Suppressor macrophage treated with lipopolysaccharide for 1 hour (primary cell): ENCODE measurements around the gene SEPTIN2.
"Not testable (repeated sequence)": the region's sequence is repeated elsewhere in the genome, so short reads cannot be mapped to it uniquely, and the experiment has no call there.

Experiments
- DNase-seq, 3 donors: peaks; one replicate each; pipeline ENCODE4 v3.0.0-alpha.2; 2020 to 2022

The SEPTIN2 gene

DNA sequence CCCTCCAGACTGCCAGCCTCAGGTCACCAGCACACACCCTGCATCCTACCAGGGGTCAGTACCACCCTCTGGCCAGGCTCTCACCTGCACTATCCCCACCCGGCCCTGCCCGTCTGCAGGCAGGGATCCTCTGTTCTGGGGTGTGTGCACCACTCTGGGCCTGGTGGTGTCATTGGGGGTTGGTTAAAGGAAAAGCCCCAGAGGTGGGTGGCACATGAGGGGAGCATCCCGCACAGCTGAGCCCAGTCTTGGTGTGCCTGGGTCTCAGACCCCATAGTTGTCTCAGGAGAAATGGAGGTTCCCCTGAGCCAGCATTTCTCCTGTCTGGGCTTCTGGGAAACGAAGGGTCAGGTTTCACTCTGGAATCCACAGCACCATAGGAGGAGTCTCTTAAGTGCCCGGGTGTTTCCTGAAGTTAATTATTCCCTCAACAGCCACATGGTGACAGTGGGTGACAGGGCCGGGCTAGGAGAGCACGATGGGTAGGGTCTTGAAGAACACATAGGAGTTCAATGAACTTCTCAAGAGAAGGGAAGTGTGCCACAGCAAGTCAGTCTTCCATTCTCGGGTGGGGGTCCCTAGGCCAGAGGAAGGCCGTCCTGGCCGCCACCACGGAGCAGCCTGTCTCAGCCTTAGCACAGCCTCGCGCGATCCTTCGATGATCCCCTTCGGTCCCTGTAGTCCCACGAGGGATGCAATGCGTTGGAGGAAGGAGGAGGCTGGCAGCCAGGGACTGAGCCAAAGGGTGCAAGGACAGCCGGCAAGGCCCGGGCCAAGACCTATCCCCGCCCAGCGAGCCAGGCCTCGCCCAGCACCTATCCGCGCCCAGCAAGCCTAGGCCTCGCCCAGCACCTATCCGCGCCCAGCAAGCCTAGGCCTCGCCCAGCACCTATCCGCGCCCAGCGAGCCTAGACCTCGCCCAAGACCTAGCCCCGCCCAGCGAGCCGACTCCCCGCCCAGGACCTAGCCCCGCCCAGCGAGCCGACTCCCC lies 39.2 kb downstream of the SEPTIN2 start:
- DNase-seq = peak; percentile 69 to 80 (median 69)

DNA sequence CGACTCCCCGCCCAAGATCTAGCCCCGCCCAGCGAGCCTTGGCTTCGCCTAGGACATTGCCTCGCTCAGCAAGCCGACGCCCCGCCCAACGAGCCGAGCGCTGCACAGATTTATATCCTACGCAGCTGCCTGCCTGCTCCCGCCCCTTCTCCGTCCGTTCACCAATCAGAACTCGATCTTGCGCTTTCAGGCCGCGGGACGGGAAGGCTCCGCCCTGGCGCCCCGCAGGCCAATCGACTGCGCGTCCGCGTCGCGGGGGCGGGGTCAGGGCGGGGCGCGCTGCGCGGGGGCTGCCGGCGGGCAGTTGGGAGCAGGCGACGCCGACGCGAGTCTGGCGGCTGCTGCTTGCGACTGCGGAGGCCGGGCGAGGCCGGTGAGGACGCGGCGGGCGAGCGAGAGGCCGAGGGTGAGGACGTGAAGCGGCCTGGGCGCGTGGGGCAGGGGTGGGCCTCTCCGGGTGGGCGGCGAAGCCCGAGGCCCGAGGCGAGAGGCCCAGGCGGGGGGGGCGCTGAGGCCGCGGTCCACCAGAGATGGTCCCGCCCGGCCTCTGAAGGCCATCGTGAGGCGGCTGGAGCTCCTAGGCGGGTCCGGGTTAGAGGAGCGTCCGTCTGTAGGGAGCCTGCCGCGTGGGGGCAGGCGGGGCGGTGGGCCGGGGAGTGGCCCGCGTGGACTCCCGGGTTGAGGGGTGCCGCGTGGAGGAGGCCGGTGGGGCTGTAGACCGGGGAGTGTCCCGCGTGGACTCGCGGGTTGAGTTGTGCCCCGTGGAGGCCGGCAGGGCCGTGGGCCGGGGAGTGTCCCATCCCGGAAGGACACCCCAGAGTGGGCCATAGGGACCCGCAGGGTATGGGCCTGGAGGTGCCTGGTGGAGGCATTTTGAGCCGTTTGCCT lies 40.5 kb downstream of the SEPTIN2 start, which contains the start of gene FARP2:
Gene FARP2 (plus strand): TSS at position 303 of the 888 bp plus-strand sequence. CDS start 16,823 bp downstream, outside the sequence.
- DNase-seq = peak; percentile 98 to 99 (median 99)

DNA sequence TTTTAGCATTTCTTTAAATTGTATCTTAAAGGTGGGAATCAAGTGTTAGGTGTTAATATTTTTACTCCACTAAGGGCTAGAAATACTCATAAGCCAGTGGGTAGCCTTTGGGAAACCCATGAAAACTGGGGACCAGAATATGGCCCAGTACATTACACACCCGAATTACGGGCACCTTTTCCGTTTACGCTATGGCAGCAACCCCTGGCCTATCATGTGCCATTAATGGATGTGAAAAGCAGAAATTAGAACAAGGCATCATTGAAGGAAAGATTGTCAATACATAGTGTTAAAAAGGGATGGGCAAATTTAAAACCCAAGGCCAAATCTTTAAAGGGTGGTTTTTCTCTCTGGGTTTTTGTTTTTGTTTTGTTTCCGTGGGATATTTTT lies 41.1 kb downstream of the SEPTIN2 start:
- peak in 1 of 3 donors; percentile 30 for DNase-seq

DNA sequence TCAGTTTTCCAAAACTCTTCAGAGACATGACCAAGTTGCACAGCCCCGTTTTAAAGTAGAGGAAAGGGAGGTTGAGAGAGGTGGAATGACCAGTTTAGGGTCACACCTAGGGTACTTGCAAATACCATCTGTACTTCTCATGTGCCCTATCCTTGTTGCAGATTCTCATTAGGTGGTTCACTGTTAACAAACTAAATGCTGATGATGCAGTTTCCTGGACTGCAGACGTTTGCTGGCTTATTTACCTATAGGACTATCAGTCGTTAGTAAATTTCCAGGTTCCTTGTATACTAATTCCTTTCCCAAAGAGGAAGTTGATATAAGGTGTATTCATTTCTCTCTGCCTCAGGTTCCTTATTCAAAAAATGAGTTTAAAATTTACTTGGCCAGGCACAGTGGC lies 41.8 kb downstream of the SEPTIN2 start:
- no peak for DNase-seq

DNA sequence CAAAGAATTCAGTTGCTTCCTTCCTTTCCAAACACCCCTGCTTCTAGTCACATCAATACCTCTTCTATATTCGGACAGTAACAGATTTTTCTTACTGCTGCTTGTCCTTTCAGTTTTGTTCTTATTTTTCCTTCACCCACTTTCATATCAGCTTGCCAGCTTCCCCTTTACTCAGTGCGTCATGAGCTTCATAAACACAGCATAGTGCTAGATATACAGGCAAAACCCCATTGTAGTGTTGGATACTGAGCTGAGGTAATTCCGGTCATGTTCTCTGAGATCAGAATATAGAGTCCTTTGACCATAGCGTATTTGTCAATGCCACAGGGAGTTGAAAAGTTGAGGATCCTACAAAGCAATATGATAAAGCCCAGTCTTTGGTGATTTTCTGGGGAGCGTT lies 42.7 kb downstream of the SEPTIN2 start:
- peak; percentile 80 to 92 (median 88) for DNase-seq

DNA sequence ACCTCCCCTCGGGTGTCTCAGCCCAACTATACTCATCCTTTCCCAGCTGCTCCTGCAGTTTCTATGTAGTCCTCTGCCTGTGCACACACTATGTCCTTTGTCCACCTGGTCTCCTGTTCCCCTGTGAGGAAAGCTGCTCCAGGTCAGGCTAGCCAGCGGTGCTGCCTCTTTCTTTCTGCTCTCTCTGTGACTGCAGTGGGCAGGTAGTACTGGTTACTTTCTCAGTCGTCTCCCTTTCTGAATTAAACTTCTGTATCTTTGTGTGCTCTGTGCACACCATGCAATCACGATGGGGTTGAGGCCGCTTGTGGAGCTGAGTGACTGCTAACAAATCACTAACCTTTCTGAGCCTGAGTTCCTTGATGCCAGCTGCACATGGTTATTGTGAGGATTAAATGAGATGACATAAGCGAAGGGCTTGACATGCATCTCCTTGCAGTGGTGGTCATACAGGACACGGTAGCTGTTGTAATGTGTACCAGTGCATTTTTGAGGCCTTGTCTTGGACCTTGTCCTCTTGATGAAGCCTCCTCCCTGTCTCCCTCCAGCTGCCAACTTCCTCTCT lies 43.8 kb downstream of the SEPTIN2 start:
- no peak for DNase-seq

DNA sequence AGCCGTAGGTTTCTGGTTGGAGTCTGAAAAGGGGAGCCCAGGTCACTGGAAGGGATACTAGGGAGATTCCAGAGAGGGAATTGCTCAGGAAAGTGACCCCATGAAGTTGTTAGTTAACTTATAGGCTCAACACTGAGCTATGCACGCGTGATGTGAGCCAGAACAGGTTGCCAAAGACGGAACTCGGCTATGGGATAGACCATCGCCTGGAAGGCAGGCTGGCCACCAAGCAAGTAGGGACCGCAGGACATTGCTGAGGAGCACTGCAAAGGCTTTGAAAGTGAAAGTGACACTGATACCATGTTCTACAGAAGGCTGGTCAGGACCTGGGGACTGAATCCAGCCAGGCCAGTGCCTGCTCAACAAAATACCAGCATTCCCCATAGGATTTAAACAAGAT lies 47.7 kb downstream of the SEPTIN2 start:
- no peak for DNase-seq

DNA sequence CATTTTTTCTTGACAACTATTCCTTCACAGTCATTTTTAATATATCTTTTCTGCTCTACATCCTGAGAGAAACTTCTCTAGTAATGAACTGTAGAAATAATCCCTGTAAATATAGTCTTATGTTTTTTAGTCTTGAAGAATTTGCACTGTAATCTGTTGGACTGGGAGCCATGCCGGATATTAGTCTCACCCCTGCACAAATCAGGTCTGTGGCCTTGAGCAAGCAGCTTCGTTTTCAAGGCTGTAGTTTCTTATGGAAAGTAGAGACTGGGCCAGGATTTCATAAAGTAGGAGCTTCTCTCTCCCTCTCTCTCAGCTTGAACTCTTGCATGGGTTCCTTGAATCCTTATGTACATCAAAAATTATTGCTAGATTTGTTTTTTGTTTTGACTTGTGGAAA lies 49.1 kb downstream of the SEPTIN2 start:
- DNase-seq = no peak

DNA sequence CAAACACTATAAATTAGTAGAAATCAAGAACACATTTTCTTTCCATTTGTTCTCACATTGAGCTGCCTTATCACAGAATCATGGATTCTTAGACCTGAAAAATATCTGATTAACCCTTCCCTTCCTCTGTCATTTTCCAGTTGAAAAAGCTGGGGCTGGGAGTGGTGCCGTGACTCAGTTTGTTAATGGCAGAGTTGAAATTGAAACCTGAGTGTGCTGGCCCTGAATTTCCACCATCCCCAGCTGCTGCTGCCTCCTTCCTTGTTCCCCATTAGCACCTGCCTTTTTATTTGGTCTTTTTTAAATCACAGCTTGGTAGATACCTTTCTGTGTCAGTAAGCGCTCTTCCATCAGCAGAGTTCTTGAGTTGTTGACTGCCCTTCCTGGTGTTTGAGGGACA lies 51.0 kb downstream of the SEPTIN2 start:
- DNase-seq = no peak

DNA sequence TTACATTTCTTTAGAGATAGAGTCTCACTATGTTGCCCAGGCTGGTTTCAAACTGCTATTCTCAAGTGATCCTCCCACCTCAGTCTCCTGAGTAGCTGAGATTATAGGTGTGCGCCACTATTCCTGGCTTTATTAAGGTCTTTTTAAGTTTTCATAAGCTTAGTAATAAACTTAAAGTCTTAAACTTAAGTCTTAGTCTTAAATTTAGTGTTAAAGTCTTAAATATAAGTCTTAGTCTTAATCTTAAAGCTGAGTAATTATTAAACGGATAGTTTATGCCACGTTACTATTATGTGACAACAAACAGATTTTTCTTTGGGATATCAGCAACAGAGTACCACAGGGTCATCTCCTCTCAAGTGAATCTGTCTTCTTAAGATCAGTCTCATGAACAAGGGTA lies 52.9 kb downstream of the SEPTIN2 start:
- no peak for DNase-seq

DNA sequence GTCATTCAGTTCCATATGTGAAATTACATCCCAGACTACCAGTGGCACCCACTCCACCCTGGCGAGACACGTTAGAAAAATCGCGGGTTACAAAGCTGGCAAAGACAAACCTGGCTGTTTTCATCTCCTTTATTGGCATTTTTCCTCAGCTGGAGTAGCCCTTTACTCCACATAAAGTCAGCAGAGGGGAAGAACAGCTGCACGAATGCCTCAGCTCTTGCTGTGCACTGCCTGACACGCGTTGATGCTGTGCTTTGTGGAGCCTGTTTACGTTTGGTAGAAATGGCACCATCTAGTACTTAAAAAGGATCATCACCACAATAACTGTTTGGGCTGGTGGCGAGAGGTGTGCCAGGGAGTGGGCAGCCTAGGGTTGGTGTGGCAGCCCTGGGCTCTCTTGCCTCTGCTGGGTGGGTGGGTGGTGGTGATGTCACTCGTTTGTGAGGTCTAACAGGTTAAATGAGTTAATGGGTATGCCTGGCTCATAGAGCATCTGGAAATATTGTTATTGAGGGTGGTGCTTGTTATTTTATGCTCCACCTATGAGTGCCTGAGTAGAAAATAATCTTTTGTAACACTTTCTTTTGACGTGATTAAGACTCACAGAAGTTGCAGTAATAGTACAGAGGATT lies 56.8 kb downstream of the SEPTIN2 start:
- DNase-seq = no peak

DNA sequence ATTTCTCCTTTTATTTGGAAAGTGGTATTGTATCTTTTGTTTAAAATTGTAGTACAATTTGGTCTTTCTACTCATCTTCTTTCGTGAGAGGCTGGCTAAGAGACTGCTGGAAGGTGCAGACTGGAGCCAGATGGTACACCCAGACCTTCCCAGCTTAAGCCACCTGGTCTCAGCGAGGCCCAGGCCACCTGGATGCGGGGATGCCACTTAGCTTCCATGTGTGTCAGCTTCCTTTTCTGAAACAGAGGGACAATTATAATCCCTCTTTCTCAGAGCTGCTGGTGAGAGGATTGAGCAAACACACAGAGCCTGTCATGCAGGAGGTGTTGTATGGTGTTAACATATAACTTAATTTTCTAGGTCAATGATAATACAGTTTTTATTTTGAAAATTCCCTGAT lies 57.7 kb downstream of the SEPTIN2 start:
- DNase-seq = no peak

DNA sequence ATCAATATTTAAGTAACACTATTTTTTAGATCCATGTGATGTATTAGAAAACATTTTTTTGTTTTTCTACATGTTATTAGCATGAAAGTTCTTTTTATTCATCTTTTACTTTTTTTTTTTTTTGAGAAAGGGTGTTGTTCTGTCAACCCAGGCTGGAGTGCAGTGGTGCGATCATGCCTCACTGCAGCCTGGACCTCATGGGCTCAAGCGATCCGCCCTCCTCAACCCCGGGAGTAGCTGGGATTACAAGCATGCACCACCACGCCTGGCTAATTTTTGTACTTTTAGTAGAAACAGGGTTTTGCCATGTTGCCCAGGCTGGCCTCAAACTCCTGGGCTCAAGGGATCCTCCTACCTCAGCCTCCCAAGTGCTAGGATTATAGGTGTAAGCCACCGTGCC lies 58.2 kb downstream of the SEPTIN2 start:
- not testable (repeated sequence) for DNase-seq

DNA sequence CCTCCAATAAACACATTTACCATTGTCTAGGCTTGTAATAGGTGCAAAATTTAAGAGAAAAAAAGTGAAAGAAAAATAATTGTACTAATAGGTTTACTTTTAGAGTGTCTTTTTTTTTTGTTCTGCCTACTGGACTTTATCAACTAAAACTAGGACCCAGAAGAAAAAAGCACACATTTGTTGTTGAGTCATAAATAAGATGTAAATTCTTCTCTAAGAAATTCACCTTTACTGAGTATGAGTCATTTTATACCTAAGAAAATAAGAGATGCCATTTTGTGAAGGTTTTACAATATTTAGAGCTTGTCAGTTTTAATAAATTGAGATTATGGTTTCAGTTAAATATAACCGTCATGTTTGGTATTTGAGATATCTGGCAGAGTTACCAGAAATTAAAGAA lies 59.6 kb downstream of the SEPTIN2 start:
- no peak for DNase-seq

DNA sequence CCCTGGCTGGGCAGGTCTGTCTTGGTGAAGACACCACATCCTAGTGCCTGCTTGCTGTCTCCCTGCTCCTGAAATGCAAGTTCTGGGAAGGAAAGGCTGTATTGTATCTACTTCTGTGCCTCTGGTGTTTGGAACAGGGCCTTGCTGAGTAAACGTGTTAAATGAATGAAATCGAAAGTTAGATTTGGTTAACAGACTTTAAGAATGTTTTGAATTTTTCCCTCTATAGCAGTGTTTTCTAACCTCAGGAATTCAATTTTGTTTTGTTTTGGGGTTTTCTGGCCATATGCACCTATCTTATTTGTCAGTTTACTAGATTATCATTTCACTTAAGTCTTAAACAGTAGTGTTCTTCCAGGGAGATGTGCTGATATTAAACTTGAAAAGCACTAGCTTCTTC lies 61.1 kb downstream of the SEPTIN2 start:
- DNase-seq = no peak

DNA sequence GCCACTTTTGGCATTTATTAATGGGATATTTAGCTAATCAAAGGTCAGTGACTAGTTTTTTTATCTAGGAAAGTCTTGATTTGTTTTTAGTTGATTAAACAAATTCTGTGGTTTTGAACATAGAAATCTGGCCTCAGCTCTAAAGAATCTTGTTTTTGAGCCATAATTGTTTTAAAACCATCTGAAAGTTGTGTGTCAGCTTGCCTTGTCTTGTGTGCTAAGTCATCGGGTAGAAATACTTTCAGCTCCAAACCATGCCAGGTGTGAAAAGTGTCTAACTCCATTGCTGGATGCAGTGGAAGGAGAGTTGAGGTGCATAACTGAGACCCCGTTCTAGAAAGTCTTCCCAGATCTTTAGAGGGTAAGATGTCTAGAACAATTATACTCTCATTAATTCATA lies 63.1 kb downstream of the SEPTIN2 start:
- DNase-seq = no peak

DNA sequence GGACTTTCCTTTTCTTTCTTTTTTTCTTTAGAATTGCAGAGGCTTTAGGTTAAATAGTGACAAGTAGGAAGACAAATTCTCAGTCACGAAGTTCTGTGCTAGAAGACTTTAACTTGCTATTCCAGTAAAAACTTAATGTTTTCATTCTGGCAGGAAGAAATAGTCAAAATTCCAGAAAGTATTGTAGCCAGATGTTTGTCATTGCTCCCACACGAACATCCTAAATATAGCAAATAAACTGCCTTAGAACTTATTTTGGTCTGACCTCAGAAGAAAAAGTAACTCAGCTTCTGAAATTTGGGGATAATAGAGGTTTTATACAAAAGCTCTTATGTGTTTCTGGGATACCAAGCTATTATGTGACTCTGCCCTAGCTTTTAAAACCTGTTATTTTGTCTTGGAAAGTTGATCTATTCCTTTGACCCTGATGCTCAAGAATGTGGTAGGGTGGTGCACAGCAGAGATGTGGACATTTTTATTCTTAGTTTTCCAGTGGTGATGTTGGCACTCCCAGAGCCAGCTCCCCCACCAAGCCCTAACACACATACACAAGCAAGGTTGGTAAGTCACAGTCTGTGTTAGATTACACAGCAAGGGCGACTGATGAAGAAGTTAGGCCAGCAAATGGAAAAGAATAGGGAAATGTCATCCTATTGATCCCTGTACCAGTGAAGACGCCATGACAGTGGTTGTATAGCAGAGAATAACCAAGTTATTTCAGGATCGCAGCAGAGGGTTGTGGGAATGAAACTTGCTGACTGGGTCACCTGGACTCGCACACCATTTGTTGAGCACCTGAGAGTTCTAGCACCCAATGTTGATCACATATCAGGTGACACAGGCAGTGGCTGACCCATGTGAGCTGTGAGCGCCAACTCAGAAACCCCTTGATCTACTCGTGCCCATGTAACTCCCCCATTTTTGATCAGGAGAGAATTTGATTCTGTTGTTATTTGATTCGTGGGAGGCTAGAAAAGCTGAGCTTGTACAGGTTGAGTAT lies 64.1 kb downstream of the SEPTIN2 start:
- DNase-seq = no peak

DNA sequence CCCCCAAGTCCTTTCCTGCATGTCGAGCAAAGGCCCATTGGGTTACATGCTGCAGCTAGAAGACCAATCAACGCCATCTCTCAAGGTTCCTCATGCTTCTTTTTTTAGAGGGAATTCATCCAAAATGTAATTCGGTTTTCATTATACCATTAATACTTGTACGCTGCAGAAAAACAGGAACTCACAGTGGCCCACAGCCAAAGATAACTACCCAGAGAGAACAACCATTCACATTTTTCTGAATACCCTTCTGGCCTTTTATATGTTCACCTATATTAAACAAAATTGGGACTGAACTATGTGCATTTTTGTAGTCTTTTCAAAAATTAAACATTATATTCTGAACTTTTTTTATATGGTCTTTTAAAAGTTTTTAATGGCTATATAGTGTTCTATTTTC lies 66.1 kb downstream of the SEPTIN2 start:
- DNase-seq = no peak

DNA sequence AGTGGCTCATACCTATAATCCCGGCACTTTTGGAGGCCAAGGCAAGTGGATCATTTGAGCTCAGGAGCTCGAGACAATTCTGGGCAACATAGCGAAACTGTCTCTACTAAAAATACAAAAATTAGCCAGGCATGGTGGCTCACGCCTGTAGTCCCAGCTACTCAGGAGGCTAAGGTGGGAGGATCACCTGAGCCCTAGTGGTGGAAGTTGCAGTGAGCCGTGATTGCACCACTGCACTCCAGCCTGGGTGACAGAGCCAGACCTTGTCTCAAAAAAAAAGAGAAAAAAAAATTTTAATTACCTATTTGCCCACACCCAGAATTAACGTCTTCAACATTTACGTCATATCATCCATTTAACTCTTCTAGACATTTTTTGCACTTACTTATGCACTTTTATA lies 69.7 kb downstream of the SEPTIN2 start:
- not testable (repeated sequence) for DNase-seq

DNA sequence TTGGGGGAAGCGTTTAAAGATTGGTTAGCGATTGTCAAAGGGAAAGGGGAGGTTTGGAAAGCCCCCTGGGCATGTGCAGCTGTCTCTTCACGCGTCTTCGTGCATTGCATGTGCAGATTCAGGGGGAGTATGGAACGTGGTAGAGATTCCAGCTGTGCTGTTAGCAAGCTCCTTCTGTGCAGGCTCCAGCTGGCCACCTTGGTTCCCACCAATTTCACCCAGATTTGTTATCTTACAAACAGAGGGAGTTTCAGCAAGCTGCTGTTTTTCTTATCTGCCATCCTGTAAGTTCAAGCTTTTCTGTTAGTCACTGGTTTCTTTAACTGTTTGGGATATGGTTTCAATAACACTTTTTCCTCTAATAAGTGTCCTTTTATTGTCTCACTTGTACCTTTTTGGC lies 70.8 kb downstream of the SEPTIN2 start:
- DNase-seq = no peak

DNA sequence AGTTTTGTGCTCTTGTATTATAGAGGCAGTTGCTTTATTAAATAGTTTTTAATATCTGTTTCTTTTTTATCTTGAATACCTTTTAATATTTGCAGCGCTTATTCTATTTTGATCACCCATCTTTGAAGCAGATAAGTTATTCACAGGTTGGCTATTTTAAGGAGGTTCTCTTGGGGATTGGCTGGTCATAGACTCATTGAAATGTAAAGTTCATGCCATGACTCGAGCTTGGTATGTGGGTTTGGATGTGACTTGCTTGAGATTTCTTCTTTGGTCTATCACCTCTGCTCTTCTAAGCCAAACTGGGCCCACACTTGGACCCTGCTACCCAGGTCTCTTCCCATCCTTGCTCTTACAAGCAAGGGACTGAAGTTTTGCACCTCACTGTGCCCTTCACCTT lies 74.0 kb downstream of the SEPTIN2 start:
- DNase-seq = no peak
